GM23338 (cell line): ENCODE results near the gene FAF2. TPM values are rescaled to one million over a fixed set of nuclear protein-coding genes. Genes with fewer than 3 reads are reported as not detected.

Source experiments
- ATAC-seq: fragments of 200-7000 bp; cut with Tn5 transposase; 3 replicates; pipeline ENCODE4 v1.9.1; 2020
- DNase-seq: peaks from one replicate; pipeline ENCODE4 v3.0.0-alpha.2; 2015; ENCODE audit warnings: low spot score
- H2AFZ ChIP-seq: fragments of 200-600 bp; sonication (generic); 2 replicates; pipeline ENCODE4 v1.8.0; 2016; ENCODE audit warnings: antibody characterized with exemption, mild to moderate bottlenecking, moderate library complexity
- H3F3A ChIP-seq: fragments of 200-600 bp; sonication (generic); replicated peaks from 2 replicates; pipeline ENCODE4 v1.8.0; 2017; ENCODE audit warnings: antibody characterized with exemption, mixed run types, low read depth
- H3K27ac ChIP-seq: fragments of 200-600 bp; sonication (generic); 2 replicates; pipeline ENCODE4 v1.6.1; 2016; ENCODE audit warnings: low read depth
- H3K27me3 ChIP-seq: fragments of 200-600 bp; sonication (generic); 2 replicates; pipeline ENCODE4 v1.8.0; 2016; ENCODE audit warnings: mild to moderate bottlenecking, mixed run types, moderate library complexity; ENCODE audit not compliant: insufficient read depth
- H3K36me3 ChIP-seq: fragments of 200-600 bp; sonication (generic); 2 replicates; pipeline ENCODE4 v1.8.0; 2016; ENCODE audit warnings: mild to moderate bottlenecking; ENCODE audit not compliant: insufficient read depth
- H3K4me1 ChIP-seq: fragments of 200-600 bp; sonication (generic); 2 replicates; pipeline ENCODE4 v1.8.0; 2016; ENCODE audit warnings: mild to moderate bottlenecking, moderate library complexity; ENCODE audit not compliant: insufficient read depth
- H3K4me2 ChIP-seq: fragments of 200-600 bp; sonication (generic); 2 replicates; pipeline ENCODE4 v1.7.1; 2017; ENCODE audit warnings: mixed run types
- H3K4me3 ChIP-seq: fragments of 200-600 bp; sonication (generic); 2 replicates; pipeline ENCODE4 v1.6.1; 2016; ENCODE audit warnings: mixed run types
- H3K79me2 ChIP-seq: fragments of 200-600 bp; sonication (generic); replicated peaks from 2 replicates; pipeline ENCODE4 v1.8.0; 2017; ENCODE audit warnings: mild to moderate bottlenecking; ENCODE audit not compliant: insufficient read depth
- H3K9me2 ChIP-seq: fragments of 200-600 bp; sonication (generic); 2 replicates; pipeline ENCODE4 v1.8.0; 2017; ENCODE audit not compliant: insufficient read depth
- H4K20me1 ChIP-seq: fragments of 200-600 bp; sonication (generic); replicated peaks from 2 replicates; pipeline ENCODE4 v1.8.0; 2017; ENCODE audit warnings: mild to moderate bottlenecking; ENCODE audit not compliant: insufficient read depth
- H3K27ac Mint-ChIP-seq: 2 replicates; pipeline ENCODE4 v1.8.0; 2020; ENCODE audit warnings: inconsistent platforms, mild to moderate bottlenecking, moderate library complexity, mixed read lengths
- H3K27me3 Mint-ChIP-seq: 3 replicates; pipeline ENCODE4 v1.8.0; 2022; ENCODE audit warnings: low read depth, mild to moderate bottlenecking, moderate library complexity, mixed read lengths, inconsistent platforms; ENCODE audit not compliant: insufficient read depth, poor library complexity
- H3K36me3 Mint-ChIP-seq: 3 replicates; pipeline ENCODE4 v1.8.0; 2021; ENCODE audit warnings: low read depth, mild to moderate bottlenecking, inconsistent platforms, moderate library complexity, mixed read lengths
- H3K4me1 Mint-ChIP-seq: 3 replicates; pipeline ENCODE4 v1.8.0; 2020; ENCODE audit warnings: mild to moderate bottlenecking, inconsistent platforms, mixed read lengths
- H3K4me3 Mint-ChIP-seq: 3 replicates; pipeline ENCODE4 v1.8.0; 2021; ENCODE audit warnings: moderate library complexity, mild to moderate bottlenecking, inconsistent platforms, mixed read lengths
- H3K9me3 Mint-ChIP-seq: 3 replicates; pipeline ENCODE4 v1.8.0; 2020; ENCODE audit warnings: moderate library complexity, mild to moderate bottlenecking, inconsistent platforms, mixed read lengths
- CREB1 ChIP-seq: fragments of 250-450 bp; sonication (Bioruptor Pico); IDR thresholded peaks from 2 replicates; pipeline ENCODE4 v1.5.0; 2020; ENCODE audit warnings: low read depth, mild to moderate bottlenecking, moderate library complexity
- EZH2 ChIP-seq: fragments of 200-600 bp; sonication (generic); IDR thresholded peaks from one replicate; pipeline ENCODE4 v1.8.0; 2017; ENCODE audit warnings: antibody characterized with exemption, mild to moderate bottlenecking, low read depth; ENCODE audit not compliant: unreplicated experiment
- EZH2phosphoT487 ChIP-seq: fragments of 200-600 bp; sonication (generic); IDR thresholded peaks from one replicate; pipeline ENCODE4 v1.8.1; 2018; ENCODE audit warnings: antibody characterized with exemption; ENCODE audit not compliant: unreplicated experiment
- JUNB ChIP-seq: IDR thresholded peaks from one replicate; pipeline ENCODE4 v1.6.1; 2016; ENCODE audit warnings: antibody characterized with exemption; ENCODE audit not compliant: unreplicated experiment
- NANOG ChIP-seq: IDR thresholded peaks from 2 replicates; pipeline ENCODE4 v1.6.1; 2016; ENCODE audit warnings: antibody characterized with exemption, borderline replicate concordance
- POLR2AphosphoS5 ChIP-seq: IDR thresholded peaks from 2 replicates; pipeline ENCODE4 v1.6.1; 2016; ENCODE audit warnings: antibody characterized with exemption, low read depth
- STAT1 ChIP-seq: IDR thresholded peaks from one replicate; pipeline ENCODE4 v1.6.1; 2016; ENCODE audit warnings: antibody characterized with exemption; ENCODE audit not compliant: unreplicated experiment
- ZNF114 ChIP-seq: fragments of 250-450 bp; sonication (Bioruptor Pico); IDR thresholded peaks from 2 replicates; pipeline ENCODE4 v1.5.0; 2020; ENCODE audit warnings: mild to moderate bottlenecking, moderate library complexity
- ZNF331 ChIP-seq: fragments of 250-450 bp; sonication (Bioruptor Pico); IDR thresholded peaks from 2 replicates; pipeline ENCODE4 v1.5.0; 2020; ENCODE audit warnings: low read depth, mild to moderate bottlenecking, moderate library complexity
- polyA plus RNA-seq: library from polyadenylated mRNA; unstranded; fragments of >200 nt; fragmentation: Nextera tagmentation; extraction: Ambion mirVana; gene quantifications from 2 replicates; pipeline ENCODE4 v1.2.1, GENCODE V29; 2016
- total RNA-seq: library from RNA; depleted of rRNA; stranded (reverse); fragments of >200 nt; shearing (Covaris generic); gene quantifications from 2 replicates; pipeline ENCODE4 v1.2.3, GENCODE V29; 2014
- TF ChIP-seq, protein P1 (sequence below): fragments of 250-450 bp; sonication (Bioruptor Pico); IDR thresholded peaks from 2 replicates; pipeline ENCODE4 v1.5.0; 2020; ENCODE audit warnings: mild to moderate bottlenecking, moderate library complexity
- TF ChIP-seq, protein P2 (sequence below), 2 experiments: fragments of 200-600 bp in 1 of 2; sonication (generic) in 1 of 2; conservative IDR thresholded peaks; 2 replicates each; pipeline versions ENCODE4 v1.5.1 to v1.6.1; 2016 to 2017; ENCODE audit warnings: antibody characterized with exemption in 2 of 2, low read depth in 2 of 2, mild to moderate bottlenecking in 2 of 2, moderate library complexity in 1 of 2

FAF2 gene
- total and polyA plus RNA-seq, 2 experiments from 2014 or later = 32.8 to 37.6 TPM

DNA sequence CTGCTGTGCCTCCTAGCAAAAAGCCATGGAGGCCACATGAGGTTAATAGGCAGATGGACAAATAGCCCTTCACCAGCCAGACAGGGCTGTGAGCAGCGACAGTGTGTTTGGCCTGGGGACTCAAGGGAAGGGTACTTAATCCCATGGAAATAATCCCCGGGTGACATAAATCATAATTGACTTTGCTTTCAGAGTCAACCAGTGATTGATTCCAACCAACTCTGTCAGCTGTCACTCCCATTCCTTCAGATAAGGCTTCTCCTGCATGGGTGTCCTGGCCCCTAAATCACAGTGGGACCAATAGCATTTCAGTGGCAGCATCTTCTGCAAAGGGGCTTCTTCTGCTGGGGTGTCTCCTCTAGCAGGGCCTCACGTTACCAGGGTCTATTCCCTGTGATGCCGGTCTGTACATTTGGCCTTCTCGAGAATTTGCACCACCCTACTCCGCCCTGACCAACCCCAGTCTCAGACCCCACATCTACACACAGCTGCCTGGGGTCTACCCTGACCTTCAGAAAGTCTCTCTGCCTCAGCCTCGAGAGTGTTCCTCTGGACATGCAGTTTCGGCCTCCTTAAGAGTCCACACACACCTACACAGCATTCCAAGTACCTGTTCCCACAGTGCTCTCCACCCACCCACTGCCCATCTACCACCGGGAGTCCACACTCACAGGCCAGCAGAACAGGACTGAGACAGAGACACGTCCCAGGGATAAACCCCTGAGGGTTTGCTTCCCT lies 35.5 kb upstream of the FAF2 start (continued):
- TF ChIP-seq, protein P1, sequence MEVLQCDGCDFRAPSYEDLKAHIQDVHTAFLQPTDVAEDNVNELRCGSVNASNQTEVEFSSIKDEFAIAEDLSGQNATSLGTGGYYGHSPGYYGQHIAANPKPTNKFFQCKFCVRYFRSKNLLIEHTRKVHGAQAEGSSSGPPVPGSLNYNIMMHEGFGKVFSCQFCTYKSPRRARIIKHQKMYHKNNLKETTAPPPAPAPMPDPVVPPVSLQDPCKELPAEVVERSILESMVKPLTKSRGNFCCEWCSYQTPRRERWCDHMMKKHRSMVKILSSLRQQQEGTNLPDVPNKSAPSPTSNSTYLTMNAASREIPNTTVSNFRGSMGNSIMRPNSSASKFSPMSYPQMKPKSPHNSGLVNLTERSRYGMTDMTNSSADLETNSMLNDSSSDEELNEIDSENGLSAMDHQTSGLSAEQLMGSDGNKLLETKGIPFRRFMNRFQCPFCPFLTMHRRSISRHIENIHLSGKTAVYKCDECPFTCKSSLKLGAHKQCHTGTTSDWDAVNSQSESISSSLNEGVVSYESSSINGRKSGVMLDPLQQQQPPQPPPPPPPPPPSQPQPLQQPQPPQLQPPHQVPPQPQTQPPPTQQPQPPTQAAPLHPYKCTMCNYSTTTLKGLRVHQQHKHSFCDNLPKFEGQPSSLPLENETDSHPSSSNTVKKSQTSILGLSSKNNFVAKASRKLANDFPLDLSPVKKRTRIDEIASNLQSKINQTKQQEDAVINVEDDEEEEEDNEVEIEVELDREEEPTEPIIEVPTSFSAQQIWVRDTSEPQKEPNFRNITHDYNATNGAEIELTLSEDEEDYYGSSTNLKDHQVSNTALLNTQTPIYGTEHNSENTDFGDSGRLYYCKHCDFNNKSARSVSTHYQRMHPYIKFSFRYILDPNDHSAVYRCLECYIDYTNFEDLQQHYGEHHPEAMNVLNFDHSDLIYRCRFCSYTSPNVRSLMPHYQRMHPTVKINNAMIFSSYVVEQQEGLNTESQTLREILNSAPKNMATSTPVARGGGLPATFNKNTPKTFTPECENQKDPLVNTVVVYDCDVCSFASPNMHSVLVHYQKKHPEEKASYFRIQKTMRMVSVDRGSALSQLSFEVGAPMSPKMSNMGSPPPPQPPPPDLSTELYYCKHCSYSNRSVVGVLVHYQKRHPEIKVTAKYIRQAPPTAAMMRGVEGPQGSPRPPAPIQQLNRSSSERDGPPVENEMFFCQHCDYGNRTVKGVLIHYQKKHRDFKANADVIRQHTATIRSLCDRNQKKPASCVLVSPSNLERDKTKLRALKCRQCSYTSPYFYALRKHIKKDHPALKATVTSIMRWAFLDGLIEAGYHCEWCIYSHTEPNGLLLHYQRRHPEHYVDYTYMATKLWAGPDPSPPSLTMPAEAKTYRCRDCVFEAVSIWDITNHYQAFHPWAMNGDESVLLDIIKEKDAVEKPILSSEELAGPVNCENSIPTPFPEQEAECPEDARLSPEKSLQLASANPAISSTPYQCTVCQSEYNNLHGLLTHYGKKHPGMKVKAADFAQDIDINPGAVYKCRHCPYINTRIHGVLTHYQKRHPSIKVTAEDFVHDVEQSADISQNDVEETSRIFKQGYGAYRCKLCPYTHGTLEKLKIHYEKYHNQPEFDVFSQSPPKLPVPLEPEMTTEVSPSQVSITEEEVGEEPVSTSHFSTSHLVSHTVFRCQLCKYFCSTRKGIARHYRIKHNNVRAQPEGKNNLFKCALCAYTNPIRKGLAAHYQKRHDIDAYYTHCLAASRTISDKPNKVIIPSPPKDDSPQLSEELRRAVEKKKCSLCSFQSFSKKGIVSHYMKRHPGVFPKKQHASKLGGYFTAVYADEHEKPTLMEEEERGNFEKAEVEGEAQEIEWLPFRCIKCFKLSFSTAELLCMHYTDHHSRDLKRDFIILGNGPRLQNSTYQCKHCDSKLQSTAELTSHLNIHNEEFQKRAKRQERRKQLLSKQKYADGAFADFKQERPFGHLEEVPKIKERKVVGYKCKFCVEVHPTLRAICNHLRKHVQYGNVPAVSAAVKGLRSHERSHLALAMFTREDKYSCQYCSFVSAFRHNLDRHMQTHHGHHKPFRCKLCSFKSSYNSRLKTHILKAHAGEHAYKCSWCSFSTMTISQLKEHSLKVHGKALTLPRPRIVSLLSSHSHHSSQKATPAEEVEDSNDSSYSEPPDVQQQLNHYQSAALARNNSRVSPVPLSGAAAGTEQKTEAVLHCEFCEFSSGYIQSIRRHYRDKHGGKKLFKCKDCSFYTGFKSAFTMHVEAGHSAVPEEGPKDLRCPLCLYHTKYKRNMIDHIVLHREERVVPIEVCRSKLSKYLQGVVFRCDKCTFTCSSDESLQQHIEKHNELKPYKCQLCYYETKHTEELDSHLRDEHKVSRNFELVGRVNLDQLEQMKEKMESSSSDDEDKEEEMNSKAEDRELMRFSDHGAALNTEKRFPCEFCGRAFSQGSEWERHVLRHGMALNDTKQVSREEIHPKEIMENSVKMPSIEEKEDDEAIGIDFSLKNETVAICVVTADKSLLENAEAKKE (CRISPR knock-in tag) = no peak
- TF ChIP-seq ZNF331 (CRISPR knock-in tag) (no peak), NANOG (no peak), POLR2AphosphoS5 (no peak)

DNA sequence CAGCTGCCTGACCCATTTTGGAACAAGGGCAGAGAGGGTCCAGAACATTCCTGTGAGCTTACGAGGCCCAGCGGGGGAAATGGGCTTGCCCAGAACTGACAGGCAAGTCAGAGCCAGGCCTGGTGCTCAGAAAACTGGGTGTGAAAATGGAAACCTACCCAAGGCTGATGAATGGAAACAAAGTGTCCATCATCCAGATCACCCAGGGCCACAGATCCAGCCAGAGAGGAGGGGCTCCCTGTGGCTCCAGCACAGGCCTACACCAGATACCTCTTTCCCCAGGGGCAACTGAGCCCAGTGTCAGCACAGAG lies 35.0 kb upstream of the FAF2 start:
- ATAC-seq (no peak), DNase-seq (no peak)
- Histone ChIP-seq H3K4me2 (no peak overlapping the region), H3K36me3 (no peaks in the 10 kb centered on the region), H3K4me3 (no peak overlapping the region), H3K27me3 (peaks cover 29% of the 10 kb centered on the region), H3F3A (0 out of 2 replicates have a peak, but pooled peaks cover 4% of the 10 kb centered on the region), H3K79me2 (no peaks in the 10 kb centered on the region), H3K4me1 (0 out of 2 replicates have a peak, but pooled peaks cover 3% of the 10 kb centered on the region), H4K20me1 (peaks cover 10% of the 10 kb centered on the region), H3K9me2 (0 out of 2 replicates have a peak, but pooled peaks cover 2% of the 10 kb centered on the region), H2AFZ (no peak overlapping the region), H3K27ac (no peak overlapping the region)
- Mint-ChIP-seq H3K36me3 (no peaks in the 10 kb centered on the region), H3K9me3 (peaks cover 10% of the 10 kb centered on the region), H3K27me3 (peaks cover 11% of the 10 kb centered on the region), H3K4me3 (no peak overlapping the region), H3K27ac (no peak overlapping the region), H3K4me1 (0 out of 3 replicates have a peak, but pooled peaks cover 3% of the 10 kb centered on the region)
- TF ChIP-seq ZNF331 (CRISPR knock-in tag) (no peak), NANOG (no peak), POLR2AphosphoS5 (no peak), EZH2phosphoT487 (no peak), ZNF114 (CRISPR knock-in tag) (no peak), CREB1 (CRISPR knock-in tag) (no peak), EZH2 (no peak), STAT1 (no peak), JUNB (no peak)
- TF ChIP-seq, protein P2, sequence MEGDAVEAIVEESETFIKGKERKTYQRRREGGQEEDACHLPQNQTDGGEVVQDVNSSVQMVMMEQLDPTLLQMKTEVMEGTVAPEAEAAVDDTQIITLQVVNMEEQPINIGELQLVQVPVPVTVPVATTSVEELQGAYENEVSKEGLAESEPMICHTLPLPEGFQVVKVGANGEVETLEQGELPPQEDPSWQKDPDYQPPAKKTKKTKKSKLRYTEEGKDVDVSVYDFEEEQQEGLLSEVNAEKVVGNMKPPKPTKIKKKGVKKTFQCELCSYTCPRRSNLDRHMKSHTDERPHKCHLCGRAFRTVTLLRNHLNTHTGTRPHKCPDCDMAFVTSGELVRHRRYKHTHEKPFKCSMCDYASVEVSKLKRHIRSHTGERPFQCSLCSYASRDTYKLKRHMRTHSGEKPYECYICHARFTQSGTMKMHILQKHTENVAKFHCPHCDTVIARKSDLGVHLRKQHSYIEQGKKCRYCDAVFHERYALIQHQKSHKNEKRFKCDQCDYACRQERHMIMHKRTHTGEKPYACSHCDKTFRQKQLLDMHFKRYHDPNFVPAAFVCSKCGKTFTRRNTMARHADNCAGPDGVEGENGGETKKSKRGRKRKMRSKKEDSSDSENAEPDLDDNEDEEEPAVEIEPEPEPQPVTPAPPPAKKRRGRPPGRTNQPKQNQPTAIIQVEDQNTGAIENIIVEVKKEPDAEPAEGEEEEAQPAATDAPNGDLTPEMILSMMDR (conservative IDR thresholded peaks at IDR 0.05; ENCODE audit: low read depth in 2 of 2) = no peak
